SH-SY5Y (cell line): Measurements from ENCODE around the gene SLC6A20.

ENCODE experiments used
- GATA2 ChIP-seq: IDR thresholded peaks from 2 replicates; pipeline ENCODE4 v1.6.1; 2011; ENCODE audit warnings: mild to moderate bottlenecking, low read depth, low read length
- GATA3 ChIP-seq: IDR thresholded peaks from 2 replicates; pipeline ENCODE4 v1.6.1; 2011; ENCODE audit warnings: low read depth, mild to moderate bottlenecking, low read length, moderate library complexity

Gene SLC6A20

DNA sequence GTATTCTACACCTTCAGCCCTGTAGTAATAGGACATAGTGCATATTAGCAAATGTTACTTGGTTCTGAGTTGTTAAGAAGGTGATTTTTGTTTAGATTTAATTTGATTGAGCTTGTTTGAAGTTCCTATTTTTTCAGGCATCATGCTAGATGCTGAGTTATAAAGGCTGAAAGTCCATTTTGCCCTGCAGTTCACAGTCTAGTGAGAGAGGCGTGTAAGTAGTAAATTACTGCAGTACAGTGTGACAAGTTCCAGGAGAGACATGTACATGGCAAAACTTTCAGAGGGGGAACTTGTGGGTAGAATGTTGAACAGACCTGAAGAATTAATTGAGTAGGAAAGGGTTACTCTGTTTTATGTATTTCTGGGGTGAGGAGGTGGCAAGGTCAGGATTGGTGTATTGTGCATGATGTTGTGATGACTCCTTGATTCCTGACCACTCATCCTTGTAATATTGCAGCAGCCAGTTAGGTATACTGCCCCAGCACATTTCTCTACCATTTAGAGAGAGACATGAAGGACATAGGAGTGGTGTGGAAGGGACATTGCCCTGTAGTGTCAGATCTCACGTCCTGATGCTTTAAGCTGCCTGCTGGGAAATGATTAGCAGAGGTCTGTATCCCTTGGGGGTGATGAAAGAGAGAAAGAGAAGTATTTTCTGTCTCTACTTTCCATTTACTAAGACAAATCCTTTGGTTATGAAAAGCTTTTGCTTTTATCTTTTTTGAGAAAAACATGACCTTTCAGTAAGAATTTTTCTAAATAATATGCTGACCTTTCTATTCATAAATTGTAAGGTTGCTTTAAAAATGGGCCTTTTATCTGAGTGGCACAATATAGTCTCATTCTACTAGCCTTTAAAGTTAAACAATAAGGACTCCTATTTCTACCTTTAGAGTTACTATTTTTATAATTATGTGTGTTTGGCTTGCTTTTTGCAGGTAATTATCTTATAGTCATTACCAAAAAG is 90.2 kb downstream of the SLC6A20 start:
- no peak for TF ChIP-seq GATA3
- no peak for TF ChIP-seq GATA2
